IMR-90 (cell line): ENCODE measurements around the gene INCENP. TPM values are rescaled to one million over a fixed set of nuclear protein-coding genes. Genes with fewer than 3 reads are reported as not detected.

Experiments used
- ATAC-seq: fragments of 200-7000 bp; cut with Tn5 transposase; 2 replicates; pipeline ENCODE4 v1.9.1; 2020; ENCODE audit warnings: low read depth, mild to moderate bottlenecking, moderate library complexity
- BruUV-seq: library from RNA; stranded (reverse); fragments of 400-500 nt; replicated peaks from 2 replicates; lab custom pipeline; 2021; lab: Mats Ljungman, UMichigan
- CTCF ChIA-PET: fragments of 300-600 bp; formaldehyde crosslinking; extraction: SDS; loops from one replicate; lab custom pipeline; 2021; ENCODE audit warnings: antibody characterized with exemption; lab: Yijun Ruan, JAX
- POLR2A ChIA-PET: fragments of 300-600 bp; sonication (Branson Sonifier 250); formaldehyde crosslinking; loops from one replicate; lab custom pipeline; 2022; ENCODE audit warnings: antibody characterized with exemption; ENCODE audit not compliant: unreplicated experiment; lab: Charles Lee
- DNase-seq: peaks from one replicate; pipeline ENCODE4 v3.0.0; 2013
- H2AFZ ChIP-seq: replicated peaks from 2 replicates; pipeline ENCODE3; 2013; ENCODE audit warnings: low read length, mild to moderate bottlenecking; ENCODE audit not compliant: poor library complexity
- H2AK5ac ChIP-seq: 2 replicates; pipeline ENCODE4 v1.6.1; 2013; ENCODE audit warnings: low read depth, low read length, inconsistent platforms
- H2AK9ac ChIP-seq: replicated peaks from 2 replicates; pipeline ENCODE3; 2013; ENCODE audit warnings: mild to moderate bottlenecking, low read depth, low read length, moderate library complexity; ENCODE audit not compliant: poor library complexity
- H2BK120ac ChIP-seq: 2 replicates; pipeline ENCODE4 v1.6.1; 2013; ENCODE audit warnings: low read depth, low read length, inconsistent platforms
- H2BK15ac ChIP-seq: 3 replicates; pipeline ENCODE4 v1.6.1; 2013; ENCODE audit warnings: low read depth, low read length, inconsistent platforms
- H2BK20ac ChIP-seq: 2 replicates; pipeline ENCODE4 v1.6.1; 2013; ENCODE audit warnings: low read depth, mild to moderate bottlenecking, inconsistent platforms, low read length, moderate library complexity
- H2BK5ac ChIP-seq: 2 replicates; pipeline ENCODE4 v1.6.1; 2013; ENCODE audit warnings: mild to moderate bottlenecking, low read depth, low read length, inconsistent platforms; ENCODE audit not compliant: poor library complexity, severe bottlenecking
- H3K14ac ChIP-seq: replicated peaks from 2 replicates; pipeline ENCODE4 v1.6.1; 2013; ENCODE audit warnings: low read depth, low read length, inconsistent platforms
- H3K18ac ChIP-seq: 2 replicates; pipeline ENCODE4 v1.6.1; 2013; ENCODE audit warnings: low read depth, low read length, control low read depth
- H3K23ac ChIP-seq: 2 replicates; pipeline ENCODE4 v1.6.1; 2013; ENCODE audit warnings: low read depth, low read length, inconsistent platforms
- H3K27ac ChIP-seq: 2 replicates; pipeline ENCODE4 v1.5.1; 2013; ENCODE audit warnings: mild to moderate bottlenecking, control low read depth, low read length; ENCODE audit not compliant: insufficient read depth
- H3K27me3 ChIP-seq: 2 replicates; pipeline ENCODE4 v1.6.1; 2013; ENCODE audit warnings: low read length; ENCODE audit not compliant: control insufficient read depth, insufficient read depth
- H3K36me3 ChIP-seq: 2 replicates; pipeline ENCODE4 v1.6.1; 2013; ENCODE audit warnings: low read length, mixed read lengths; ENCODE audit not compliant: control insufficient read depth, insufficient read depth
- H3K4ac ChIP-seq: 2 replicates; pipeline ENCODE4 v1.6.1; 2013; ENCODE audit warnings: low read depth, low read length, inconsistent platforms
- H3K4me1 ChIP-seq: 2 replicates; pipeline ENCODE4 v1.6.1; 2013; ENCODE audit warnings: low read length, mixed read lengths; ENCODE audit not compliant: control insufficient read depth, insufficient read depth
- H3K4me2 ChIP-seq: 2 replicates; pipeline ENCODE4 v1.6.1; 2013; ENCODE audit warnings: low read depth, mild to moderate bottlenecking, control low read depth, low read length, moderate library complexity
- H3K4me3 ChIP-seq: 2 replicates; pipeline ENCODE4 v1.5.1; 2013; ENCODE audit warnings: low read depth, mild to moderate bottlenecking, control low read depth, low read length, moderate library complexity; ENCODE audit not compliant: insufficient read depth
- H3K56ac ChIP-seq: 2 replicates; pipeline ENCODE4 v1.6.1; 2013; ENCODE audit warnings: low read length, inconsistent platforms; ENCODE audit not compliant: insufficient read depth; ENCODE audit errors: extremely low read depth
- H3K79me1 ChIP-seq, 2 experiments: 2 replicates each; pipeline ENCODE4 v1.6.1; 2013; ENCODE audit warnings: low read length in 2 of 2, inconsistent platforms in 1 of 2, low read depth in 1 of 2
- H3K9ac ChIP-seq: 2 replicates; pipeline ENCODE4 v1.6.1; 2013; ENCODE audit warnings: low read depth, low read length, control low read depth
- H3K9me1 ChIP-seq: 2 replicates; pipeline ENCODE4 v1.6.1; 2013; ENCODE audit warnings: low read length, inconsistent platforms; ENCODE audit not compliant: insufficient read depth
- H3K9me3 ChIP-seq: 2 replicates; pipeline ENCODE4 v1.6.1; 2013; ENCODE audit warnings: low read length; ENCODE audit not compliant: control insufficient read depth, insufficient read depth
- H4K20me1 ChIP-seq: 2 replicates; pipeline ENCODE4 v1.6.1; 2013; ENCODE audit warnings: low read length, inconsistent platforms; ENCODE audit not compliant: insufficient read depth
- H4K5ac ChIP-seq: 2 replicates; pipeline ENCODE4 v1.6.1; 2013; ENCODE audit warnings: mild to moderate bottlenecking, low read depth, low read length, control low read depth
- H4K8ac ChIP-seq, 2 experiments: 2 replicates each; pipeline ENCODE4 v1.6.1; 2013; ENCODE audit warnings: low read depth in 2 of 2, low read length in 2 of 2, control low read depth in 1 of 2, inconsistent platforms in 1 of 2
- H4K91ac ChIP-seq: 2 replicates; pipeline ENCODE4 v1.6.1; 2013; ENCODE audit warnings: low read depth, low read length, inconsistent platforms; ENCODE audit not compliant: insufficient read depth
- BHLHE40 ChIP-seq: fragments of 150-350 bp; IDR thresholded peaks from 2 replicates; pipeline ENCODE4 v1.6.1; 2016; ENCODE audit warnings: mild to moderate bottlenecking, low read depth, low read length
- CEBPB ChIP-seq: IDR thresholded peaks from 2 replicates; pipeline ENCODE4 v1.6.1; 2012; ENCODE audit warnings: low read depth, low read length, improper control_type of control experiment
- CHD1 ChIP-seq: IDR thresholded peaks from 2 replicates; pipeline ENCODE4 v1.6.1; 2012; ENCODE audit warnings: low read depth, low read length, improper control_type of control experiment
- CTCF ChIP-seq: conservative IDR thresholded peaks from 2 replicates; pipeline ENCODE4 v1.5.1; 2012; ENCODE audit warnings: mild to moderate bottlenecking, low read depth, low read length, improper control_type of control experiment
- ELK1 ChIP-seq: fragments of 150-350 bp; IDR thresholded peaks from 2 replicates; pipeline ENCODE4 v1.6.1; 2016; ENCODE audit warnings: low read depth, mild to moderate bottlenecking, low read length, moderate library complexity, borderline replicate concordance
- FOS ChIP-seq: fragments of 150-350 bp; IDR thresholded peaks from 2 replicates; pipeline ENCODE4 v1.6.1; 2016; ENCODE audit warnings: low read depth, low read length
- MXI1 ChIP-seq: IDR thresholded peaks from 2 replicates; pipeline ENCODE4 v1.6.1; 2012; ENCODE audit warnings: low read depth, mild to moderate bottlenecking, low read length, moderate library complexity, borderline replicate concordance
- NFE2L2 ChIP-seq: fragments of 150-350 bp; IDR thresholded peaks from 2 replicates; pipeline ENCODE4 v1.6.1; 2016; ENCODE audit warnings: low read depth, mild to moderate bottlenecking, low read length
- POLR2A ChIP-seq: IDR thresholded peaks from 2 replicates; pipeline ENCODE4 v1.6.1; 2012; ENCODE audit warnings: mild to moderate bottlenecking, low read depth, low read length
- RAD21 ChIP-seq: IDR thresholded peaks from 2 replicates; pipeline ENCODE4 v1.6.1; 2012; ENCODE audit warnings: low read length, improper control_type of control experiment
- RCOR1 ChIP-seq: IDR thresholded peaks from 2 replicates; pipeline ENCODE4 v1.6.1; 2012; ENCODE audit warnings: mild to moderate bottlenecking, low read length, improper control_type of control experiment; ENCODE audit not compliant: insufficient replicate concordance
- RFX5 ChIP-seq: IDR thresholded peaks from 2 replicates; pipeline ENCODE4 v1.8.0; 2012; ENCODE audit warnings: low read depth, mild to moderate bottlenecking, low read length, moderate library complexity
- SMC3 ChIP-seq: fragments of 150-350 bp; IDR thresholded peaks from 2 replicates; pipeline ENCODE4 v1.6.1; 2016; ENCODE audit warnings: low read depth, mild to moderate bottlenecking, antibody characterized with exemption, low read length, moderate library complexity
- USF2 ChIP-seq: fragments of 150-350 bp; IDR thresholded peaks from 2 replicates; pipeline ENCODE4 v1.6.1; 2017; ENCODE audit warnings: mild to moderate bottlenecking, antibody characterized with exemption, low read length, low read depth
- WGBS, 2 experiments: methylation state at CpG; one replicate each; pipeline versions ENCODE4 v1.1.5 to v1.1.7; 2013; ENCODE audit warnings: missing lambda C conversion rate in 2 of 2; ENCODE audit not compliant: insufficient read length in 1 of 2; ENCODE audit errors: extremely low coverage in 2 of 2; 5-methylcytosine and 5-hydroxymethylcytosine counted together
- dilution Hi-C: fragments of 300-500 bp; cut with HindIII; formaldehyde crosslinking; loops from one replicate; pipeline ENCODE4 v1.14.3; 2018; ENCODE audit warnings: low sequenced_read_pairs; ENCODE audit not compliant: unreplicated experiment
- in situ Hi-C: fragments of 300-500 bp; cut with MboI; formaldehyde crosslinking; loops from 3 replicates; pipeline ENCODE4 v1.14.3; 2019; ENCODE audit warnings: low sequenced_read_pairs, inconsistent platforms, mixed read lengths
- intact Hi-C: fragments of 100-400 bp; cut with micrococcal nuclease; formaldehyde crosslinking; loops from 2 replicates; pipeline ENCODE4 v1.10.0; 2022
- polyA plus RNA-seq, 3 experiments: library from polyadenylated mRNA; depleted of rRNA; stranded (reverse); fragments of >200 nt; gene quantifications; 2 replicates each; pipeline ENCODE4 v1.2.3, GENCODE V29; 2012; ENCODE audit warnings: low replicate concordance in 1 of 3
- total RNA-seq: library from RNA; depleted of rRNA; stranded (reverse); fragments of >200 nt; gene quantifications from 2 replicates; pipeline ENCODE4 v1.2.3, GENCODE V29; 2012

Gene INCENP
- total and polyA plus RNA-seq, 2 of the 4 experiments (the other 2 are of a cell fraction) = 18.6 to 23.8 TPM

GRCh38 chr11:62128835-62129234, 5.0 kb downstream of the INCENP start:
- Histone ChIP-seq H3K14ac (no peak overlapping the region), H4K5ac (no peak overlapping the region), H3K18ac (no peak overlapping the region), H4K8ac (no peak overlapping the region), H3K4me3 (no peak overlapping the region), H3K27ac (no peak overlapping the region), H3K23ac (no peak overlapping the region), H3K9me3 (no peaks in the 10 kb centered on the region), H3K9me1 (peaks cover 8% of the 10 kb centered on the region; the same call in 1 of the 2 replicates), H2BK5ac (no peak overlapping the region), H3K79me1 (peaks cover 14 to 60% of the 10 kb centered on the region in 2 experiments), H2BK15ac (no peak overlapping the region), H4K20me1 (peaks cover 14% of the 10 kb centered on the region), H2AK9ac (no peak overlapping the region), H3K36me3 (peaks cover 29% of the 10 kb centered on the region), H3K4me1 (peaks cover 3% of the 10 kb centered on the region; the same call in 1 of the 2 replicates), H3K9ac (no peak overlapping the region), H3K4ac (no peak overlapping the region), H3K27me3 (no peaks in the 10 kb centered on the region), H2AK5ac (no peak overlapping the region), H3K4me2 (no peak overlapping the region), H2AFZ (no peak overlapping the region), H2BK120ac (no peak overlapping the region), H3K56ac (no peak overlapping the region), H4K91ac (no peak overlapping the region), H2BK20ac (no peak overlapping the region)
- ATAC-seq (no peak), DNase-seq (no peak)
- dilution Hi-C loops (no loop called here), intact Hi-C loops (no loop called here), in situ Hi-C loops (no loop called here)
- BruUV-seq = no TSS peak
- 90% methylated on average over 3 of the region's 7 CpGs; no CpG with 5 or more reads in 1 of the 2 experiments for WGBS, 2 experiments
- ChIA-PET POLR2A (no interaction called here), CTCF (no interaction called here)
- TF ChIP-seq RCOR1 (no peak), NFE2L2 (no peak), ELK1 (no peak), RAD21 (no peak), CHD1 (no peak), BHLHE40 (no peak), RFX5 (no peak), CEBPB (no peak), MXI1 (no peak), SMC3 (no peak), USF2 (no peak), CTCF (no peak), POLR2A (no peak), FOS (no peak)
